T-helper 2 cell (primary cell): ENCODE results near the gene ARFGEF2.
"Not testable (repeated sequence)": the region's sequence is repeated elsewhere in the genome, so short reads cannot be mapped to it uniquely, and the experiment has no call there.

Experiments used
- DNase-seq, 5 experiments: peaks; one replicate each; pipeline versions ENCODE4 v3.0.0 to v3.0.0-alpha.2; 2012 to 2022

Gene ARFGEF2

GRCh38 chr20:49006446-49006980 lies 85.0 kb downstream of the ARFGEF2 start:
- DNase-seq, result no peak

GRCh38 chr20:49009899-49010631 lies 88.6 kb downstream of the ARFGEF2 start:
- DNase-seq, result no peak

- DNase-seq, result peak in 1 of 5 experiments; percentile 63
These were observed 102.7 kb downstream of the ARFGEF2 start for GRCh38 chr20:49024220-49024619.

GRCh38 chr20:49028177-49028576 lies 106.7 kb downstream of the ARFGEF2 start:
- DNase-seq, result not testable (repeated sequence)

GRCh38 chr20:49028684-49029083 lies 107.2 kb downstream of the ARFGEF2 start:
- DNase-seq, result peak in 1 of 5 experiments; percentile 35

GRCh38 chr20:49029203-49029602 lies 107.7 kb downstream of the ARFGEF2 start:
- no peak for DNase-seq

- no peak for DNase-seq
These were observed 109.6 kb downstream of the ARFGEF2 start for GRCh38 chr20:49030954-49031619.

- no peak for DNase-seq
These were observed 110.9 kb downstream of the ARFGEF2 start for GRCh38 chr20:49032455-49032854.

- no peak for DNase-seq
These were observed 112.7 kb downstream of the ARFGEF2 start for GRCh38 chr20:49034070-49034732.

- DNase-seq, result peak in 2 of 5 experiments; percentile 16 to 64
These were observed 116.5 kb downstream of the ARFGEF2 start for GRCh38 chr20:49037962-49038387.

- no peak for DNase-seq
These were observed 118.3 kb downstream of the ARFGEF2 start for GRCh38 chr20:49039854-49040253.

- DNase-seq, result no peak
These were observed 121.5 kb downstream of the ARFGEF2 start for GRCh38 chr20:49043000-49043399.

- peak in 3 of 5 experiments; percentile 1 to 61 (median 9) for DNase-seq
These were observed 124.1 kb downstream of the ARFGEF2 start for GRCh38 chr20:49045440-49046086.

GRCh38 chr20:49046087-49046900 lies 124.8 kb downstream of the ARFGEF2 start, which contains the start of gene CSE1L:
TSS of gene CSE1L (plus strand) at chr20:49046312. CDS start at chr20:49058464, 12,152 bp downstream.
- DNase-seq, result peak; percentile 85 to 97 (median 89)

- DNase-seq, result no peak
These were observed 130.8 kb downstream of the ARFGEF2 start for GRCh38 chr20:49052334-49052733.

- DNase-seq, result peak in 1 of 5 experiments; percentile 22
These were observed 132.6 kb downstream of the ARFGEF2 start for GRCh38 chr20:49054056-49054643.

- no peak for DNase-seq
These were observed 141.8 kb downstream of the ARFGEF2 start for GRCh38 chr20:49063279-49063678.

- DNase-seq, result no peak
These were observed 153.0 kb downstream of the ARFGEF2 start for GRCh38 chr20:49074521-49074920.

- DNase-seq, result no peak
These were observed 156.8 kb downstream of the ARFGEF2 start for GRCh38 chr20:49078310-49078709.

- not testable (repeated sequence) for DNase-seq
These were observed 160.8 kb downstream of the ARFGEF2 start for GRCh38 chr20:49082295-49082694.
